ENCODE measurements around the gene LFNG. TPM values are rescaled to one million over a fixed set of nuclear protein-coding genes. Genes with fewer than 3 reads are reported as not detected.
"Not testable (repeated sequence)": the region's sequence is repeated elsewhere in the genome, so short reads cannot be mapped to it uniquely, and the experiment has no call there.

LFNG gene
- polyA plus RNA-seq, 1 experiment = 3.1 TPM

DNA sequence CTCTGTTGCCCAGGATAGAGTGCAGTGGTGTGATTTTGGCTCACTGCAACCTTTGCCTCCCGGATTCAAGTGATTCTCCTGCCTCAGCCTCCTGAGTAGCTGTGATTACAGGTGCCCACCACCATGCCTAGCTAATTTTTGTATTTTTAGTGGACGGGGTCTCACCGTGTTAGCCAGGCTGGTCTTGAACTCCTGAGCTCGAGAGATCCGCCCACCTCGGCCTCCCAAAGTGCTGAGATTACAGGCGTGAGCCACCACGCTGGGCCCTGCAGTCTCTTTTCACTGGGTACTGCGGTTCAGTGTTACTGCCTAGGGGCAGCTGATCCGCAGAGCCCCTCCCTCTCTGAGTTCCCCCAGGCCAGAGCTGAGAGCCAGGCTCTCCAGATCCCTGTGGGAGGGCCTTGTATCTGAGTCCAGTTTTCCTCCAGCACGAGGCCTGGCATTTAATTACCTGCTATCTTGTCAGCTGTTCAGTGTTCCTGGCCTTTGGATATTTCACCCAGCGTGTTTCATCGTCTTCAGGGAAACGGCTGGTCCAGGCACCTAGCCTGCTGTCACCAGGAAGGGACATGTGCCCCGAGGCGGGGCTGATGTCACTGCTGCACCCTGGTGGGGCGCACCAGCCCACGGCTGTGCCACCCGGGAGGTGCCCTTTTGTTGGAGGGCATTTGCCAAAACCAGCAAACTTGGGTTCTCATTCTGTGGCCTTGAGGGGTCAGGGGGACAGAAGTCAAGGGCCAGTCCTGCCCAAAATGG, 16.5 kb downstream of the LFNG start:
- CTCF ChIA-PET; DNase-seq (ENCODE audit: low read depth); POLR2A ChIA-PET; H3K4me3 ChIP-seq (ENCODE audit: low read depth, low read length); H3K27me3 ChIP-seq (ENCODE audit: control insufficient read depth, insufficient read depth, low read length): not testable (repeated sequence)
- peaks cover 15% of the 10 kb centered on the region for H3K36me3 ChIP-seq (ENCODE audit: control insufficient read depth, insufficient read depth, low read length)

DNA sequence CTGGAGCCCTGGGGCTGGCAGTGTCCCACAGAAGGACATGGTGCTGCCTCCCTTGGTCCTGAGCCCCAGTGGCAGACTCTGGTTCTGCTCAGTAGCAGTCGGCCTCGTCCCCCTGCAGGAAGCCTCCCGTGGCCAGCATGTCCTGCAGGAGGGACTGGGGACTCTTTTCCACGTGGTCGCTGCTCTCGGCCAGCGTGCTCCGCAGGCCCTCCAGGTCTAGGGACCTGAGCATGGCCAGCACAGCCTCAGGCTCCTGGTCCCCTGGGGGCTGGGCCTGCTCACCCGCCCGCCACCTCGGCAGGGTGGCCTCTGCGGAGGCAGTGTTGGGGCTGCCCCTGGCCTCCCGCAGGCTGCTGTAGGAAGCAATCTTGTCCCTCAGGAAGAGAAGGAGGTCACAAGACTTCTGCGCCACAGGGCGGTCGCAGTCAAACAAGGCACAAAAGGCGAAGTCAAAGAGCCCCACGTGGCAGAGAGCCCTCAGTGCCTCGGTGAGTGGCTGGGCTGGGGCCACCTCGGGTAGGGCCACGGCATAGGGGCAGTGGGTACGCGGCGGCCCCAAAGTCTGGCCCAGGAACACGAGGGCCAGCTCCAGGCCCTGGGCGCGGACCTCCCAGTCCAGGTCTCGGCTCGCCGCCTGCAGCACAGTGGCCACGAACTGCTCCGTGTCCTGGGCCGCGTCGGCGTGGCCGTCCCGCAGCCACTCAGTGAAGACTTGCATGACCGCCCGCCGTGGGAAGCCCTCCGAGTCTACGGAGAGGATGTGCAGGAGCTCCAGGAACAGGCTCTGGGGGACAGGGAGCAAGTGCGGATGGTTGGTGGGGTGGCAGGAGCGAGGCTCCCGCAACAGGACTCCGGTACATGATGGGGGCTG, 18.6 kb downstream of the LFNG start:
- POLR2A ChIA-PET = no interaction called here
- Histone ChIP-seq H3K36me3 (ENCODE audit: control insufficient read depth, insufficient read depth, low read length) (peaks cover 23% of the 10 kb centered on the region), H3K4me3 (ENCODE audit: low read depth, low read length) (no peak overlapping the region), H3K27me3 (ENCODE audit: control insufficient read depth, insufficient read depth, low read length) (no peaks in the 10 kb centered on the region)
- no peak for DNase-seq (ENCODE audit: low read depth)
- CTCF ChIA-PET = no interaction called here
- TF ChIP-seq, protein P1, sequence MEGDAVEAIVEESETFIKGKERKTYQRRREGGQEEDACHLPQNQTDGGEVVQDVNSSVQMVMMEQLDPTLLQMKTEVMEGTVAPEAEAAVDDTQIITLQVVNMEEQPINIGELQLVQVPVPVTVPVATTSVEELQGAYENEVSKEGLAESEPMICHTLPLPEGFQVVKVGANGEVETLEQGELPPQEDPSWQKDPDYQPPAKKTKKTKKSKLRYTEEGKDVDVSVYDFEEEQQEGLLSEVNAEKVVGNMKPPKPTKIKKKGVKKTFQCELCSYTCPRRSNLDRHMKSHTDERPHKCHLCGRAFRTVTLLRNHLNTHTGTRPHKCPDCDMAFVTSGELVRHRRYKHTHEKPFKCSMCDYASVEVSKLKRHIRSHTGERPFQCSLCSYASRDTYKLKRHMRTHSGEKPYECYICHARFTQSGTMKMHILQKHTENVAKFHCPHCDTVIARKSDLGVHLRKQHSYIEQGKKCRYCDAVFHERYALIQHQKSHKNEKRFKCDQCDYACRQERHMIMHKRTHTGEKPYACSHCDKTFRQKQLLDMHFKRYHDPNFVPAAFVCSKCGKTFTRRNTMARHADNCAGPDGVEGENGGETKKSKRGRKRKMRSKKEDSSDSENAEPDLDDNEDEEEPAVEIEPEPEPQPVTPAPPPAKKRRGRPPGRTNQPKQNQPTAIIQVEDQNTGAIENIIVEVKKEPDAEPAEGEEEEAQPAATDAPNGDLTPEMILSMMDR (IDR thresholded peaks at IDR 0.05; ENCODE audit: insufficient read depth, low read depth, low read length) = no peak

DNA sequence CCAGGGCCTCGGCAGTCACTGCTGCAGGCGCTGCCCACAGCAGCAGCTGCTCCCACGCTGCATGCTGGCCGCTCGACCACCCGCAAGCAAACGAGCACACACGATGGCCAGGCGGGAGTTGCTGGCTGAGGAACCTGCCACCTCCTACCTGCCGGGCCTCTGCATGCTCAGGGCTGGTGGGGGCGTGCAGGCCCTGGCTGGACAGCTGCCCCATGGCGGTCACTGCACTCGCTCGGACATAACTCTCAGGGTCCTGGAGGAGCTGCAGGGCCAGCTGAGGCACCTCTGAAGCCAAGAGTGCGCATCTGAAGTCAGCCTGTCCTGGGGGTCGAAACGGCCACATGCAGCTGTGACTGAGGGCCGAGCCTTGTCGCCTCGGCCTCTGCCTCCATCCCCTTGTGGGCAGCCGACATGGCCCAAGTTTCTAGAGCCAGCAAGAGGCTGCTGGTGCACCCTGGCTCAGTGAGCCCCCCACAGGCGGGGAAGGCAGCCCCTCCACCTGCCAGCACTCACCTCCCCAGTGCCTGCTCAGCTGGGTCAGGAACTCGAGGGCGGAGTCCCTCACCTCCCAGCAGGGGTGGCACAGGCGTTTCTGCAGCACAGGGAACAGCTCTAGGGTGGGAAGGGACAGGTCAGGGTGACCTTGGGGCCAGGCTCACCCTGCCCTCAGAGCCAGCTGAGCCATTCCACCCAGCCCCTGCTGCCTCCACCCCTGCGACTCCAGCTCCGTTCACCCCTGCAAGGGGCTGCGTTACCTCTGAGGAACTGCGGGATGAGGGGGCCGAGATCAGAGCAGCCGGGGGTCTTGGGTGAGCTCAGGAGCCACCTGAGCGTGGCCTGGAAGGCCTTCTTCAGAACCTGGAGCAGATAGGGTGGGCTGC, 19.7 kb downstream of the LFNG start:
- ChIA-PET POLR2A (no interaction called here), CTCF (interaction anchor here (1.8 kb wide), 1 partner anchor 16 kb away, joined by 4 read pairs; the partner anchor contains the start of gene BRAT1)
- H3K36me3 ChIP-seq (ENCODE audit: control insufficient read depth, insufficient read depth, low read length) = peaks cover 28% of the 10 kb centered on the region

DNA sequence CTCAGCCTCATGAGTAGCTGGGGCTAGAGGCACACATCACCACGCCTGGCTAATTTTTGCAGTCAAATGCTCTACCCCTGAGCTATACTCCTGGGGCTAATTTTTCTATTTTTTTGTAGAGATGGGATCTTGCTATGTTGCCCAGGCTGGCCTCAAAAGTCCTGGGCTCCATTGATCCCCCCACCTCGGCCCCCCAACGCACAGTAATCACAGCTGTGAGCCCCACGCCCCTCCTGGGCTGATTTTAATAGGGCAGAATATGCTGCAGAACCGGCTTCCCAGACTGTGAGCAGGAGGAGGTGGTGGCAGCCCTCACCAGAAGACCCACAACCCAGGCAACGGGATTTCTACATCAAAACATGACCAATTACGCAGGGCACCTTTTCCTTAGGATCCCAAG, 20.6 kb downstream of the LFNG start:
- Histone ChIP-seq H3K4me3 (ENCODE audit: low read depth, low read length) (no peak overlapping the region), H3K27me3 (ENCODE audit: control insufficient read depth, insufficient read depth, low read length) (no peaks in the 10 kb centered on the region), H3K36me3 (ENCODE audit: control insufficient read depth, insufficient read depth, low read length) (peaks cover 32% of the 10 kb centered on the region)
- CTCF ChIA-PET = interaction anchor here (1.8 kb wide), 1 partner anchor 16 kb away, joined by 4 read pairs; the partner anchor contains the start of gene BRAT1
- POLR2A ChIA-PET = no interaction called here
- DNase-seq (ENCODE audit: low read depth) = no peak
- TF ChIP-seq, protein P1 (IDR thresholded peaks at IDR 0.05; ENCODE audit: insufficient read depth, low read depth, low read length) = no peak

More for the DNA sequence above, 19.7 kb downstream of the LFNG start:
- TF ChIP-seq, protein P1 (IDR thresholded peaks at IDR 0.05; ENCODE audit: insufficient read depth, low read depth, low read length) = no peak
- Histone ChIP-seq H3K27me3 (ENCODE audit: control insufficient read depth, insufficient read depth, low read length) (no peaks in the 10 kb centered on the region), H3K4me3 (ENCODE audit: low read depth, low read length) (no peak overlapping the region)
- DNase-seq (ENCODE audit: low read depth) = no peak

DNA sequence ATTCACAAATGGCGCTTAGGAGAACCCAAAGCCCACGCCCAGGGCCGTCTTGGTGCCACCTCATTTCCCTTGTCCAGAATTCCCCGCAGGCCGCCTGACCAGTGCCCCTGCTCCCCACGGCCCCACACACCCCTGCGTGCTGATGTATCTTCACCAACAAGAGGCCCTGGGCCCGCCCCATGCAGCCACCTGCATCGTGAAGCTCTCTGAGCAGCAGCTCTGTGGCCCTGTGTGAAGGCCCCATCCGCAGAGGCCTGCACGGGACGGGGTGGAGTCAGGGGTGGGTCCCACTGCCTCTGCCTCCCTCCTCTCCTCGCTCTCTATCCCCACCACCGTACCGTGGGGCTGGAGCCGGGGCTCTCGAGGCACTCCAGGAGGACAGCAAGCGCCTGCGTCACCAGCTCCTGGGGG, 21.1 kb downstream of the LFNG start:
- TF ChIP-seq, protein P1 (IDR thresholded peaks at IDR 0.05; ENCODE audit: insufficient read depth, low read depth, low read length) = no peak
- ChIA-PET CTCF (interaction anchor here (1.8 kb wide), 1 partner anchor 15 kb away, joined by 4 read pairs; the partner anchor contains the start of gene BRAT1), POLR2A (no interaction called here)
- DNase-seq (ENCODE audit: low read depth) = no peak
- no peaks in the 10 kb centered on the region for H3K27me3 ChIP-seq (ENCODE audit: control insufficient read depth, insufficient read depth, low read length)
- no peak overlapping the region for H3K4me3 ChIP-seq (ENCODE audit: low read depth, low read length)
- peaks cover 33% of the 10 kb centered on the region for H3K36me3 ChIP-seq (ENCODE audit: control insufficient read depth, insufficient read depth, low read length)

Measured in BJ (cell line).